HUDEP-2 (cell line): ENCODE measurements around the gene MRM3.
A peak's percentile ranks its signal among the peaks of the same experiment; 100 is the strongest.
"Not testable (repeated sequence)": the region's sequence is repeated elsewhere in the genome, so short reads cannot be mapped to it uniquely, and the experiment has no call there.

ENCODE experiments used
- DNase-seq, 76 experiments: peaks; one replicate each; lab custom pipeline; 2025; ENCODE audit not compliant: unreplicated experiment in 76 of 76; lab: John Stamatoyannopoulos, UW

Gene MRM3

GRCh38 chr17:781805-782731 is at the start of gene MRM3, which contains the start of gene GLOD4:
TSS of gene MRM3 (plus strand) at chr17:782353. CDS start at chr17:782379, 26 bp downstream.
TSS of gene GLOD4 (minus strand) at chr17:782280. CDS start at chr17:782255, 25 bp downstream.
- peak in 74 of 76 experiments; percentile 3 to 90 (median 72) for DNase-seq

DNA sequence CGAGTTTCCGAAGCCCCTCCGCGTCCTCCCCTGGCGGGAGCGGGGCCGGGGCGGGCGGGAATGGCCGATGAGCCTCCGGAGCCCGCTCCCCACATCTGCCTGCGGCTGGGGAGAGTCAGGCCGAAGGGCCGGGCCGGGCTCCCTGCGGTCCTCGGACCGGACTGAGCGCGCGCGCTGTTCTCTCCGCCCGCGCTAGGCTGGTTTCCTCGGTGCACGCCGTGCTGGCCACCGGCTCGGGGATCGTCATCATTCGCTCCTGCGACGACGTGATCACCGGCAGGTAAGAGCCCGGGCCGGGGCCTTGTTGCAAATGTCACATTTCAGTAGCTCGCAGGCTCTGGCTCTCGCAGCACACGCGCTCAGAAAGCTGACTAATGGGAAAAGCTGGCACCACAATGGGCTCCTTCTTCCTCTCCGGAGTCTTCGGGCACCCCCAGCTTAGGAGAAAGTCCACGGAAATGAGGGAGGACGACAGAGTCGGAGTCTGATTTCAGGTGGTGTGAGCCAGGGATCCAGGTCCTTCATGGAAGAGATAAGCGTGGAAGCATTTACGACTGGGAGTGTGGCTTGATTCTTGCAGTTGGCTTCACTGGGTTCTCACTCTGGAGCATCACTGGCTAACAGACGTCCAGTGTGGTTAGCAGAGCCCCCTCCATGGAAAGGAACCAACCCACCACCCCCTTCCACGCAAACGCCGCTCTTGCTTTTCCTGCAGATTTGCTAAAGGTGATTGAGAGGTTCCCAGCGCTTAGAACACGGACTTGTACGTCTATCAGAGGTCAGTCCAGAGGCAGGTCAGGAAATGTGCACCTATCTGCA is 49.0 kb upstream of the MRM3 start:
- DNase-seq: peak in 7 of 76 experiments; percentile 10 to 33 (median 14)

DNA sequence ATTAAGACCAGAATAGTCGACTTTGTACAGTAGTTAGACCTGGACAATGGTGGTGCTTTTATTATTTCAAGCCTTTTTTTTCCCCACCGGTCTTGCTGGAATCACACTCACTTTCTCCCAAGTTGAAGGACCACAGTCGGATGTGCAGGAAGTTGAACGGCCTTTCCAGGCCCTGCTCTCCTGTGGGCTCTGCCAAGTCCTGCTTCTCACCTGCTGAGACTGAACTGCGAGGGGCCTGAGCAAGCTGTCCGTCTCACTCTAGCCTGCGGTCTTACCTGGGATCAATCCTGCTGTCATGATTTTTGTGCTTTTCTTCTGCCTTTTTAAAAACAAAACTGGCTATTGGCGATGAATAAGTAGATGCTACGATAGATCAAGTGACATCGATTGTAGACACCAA is 48.4 kb upstream of the MRM3 start:
- no peak for DNase-seq

DNA sequence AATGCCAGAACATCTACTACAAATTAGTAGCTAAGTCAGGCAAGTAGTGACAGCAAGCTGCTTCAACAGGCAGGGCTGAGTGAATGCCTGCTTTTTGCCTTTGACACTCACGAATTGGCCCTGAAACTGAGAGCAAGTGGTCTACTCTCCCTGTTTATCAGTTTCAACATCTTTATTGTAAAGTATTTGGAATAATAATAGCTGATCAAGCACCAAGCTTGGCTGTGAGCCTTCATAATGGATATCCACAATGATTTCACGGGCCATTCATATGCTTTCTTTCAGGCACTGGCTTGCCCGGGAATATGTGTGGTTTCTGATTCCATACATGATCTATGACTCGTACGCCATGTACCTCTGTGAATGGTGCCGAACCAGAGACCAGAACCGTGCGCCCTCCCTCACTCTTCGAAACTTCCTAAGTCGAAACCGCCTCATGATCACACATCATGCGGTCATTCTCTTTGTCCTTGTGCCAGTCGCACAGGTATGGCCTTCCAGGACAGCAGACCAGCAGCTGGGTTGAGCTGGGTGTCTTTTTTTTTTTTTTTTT is 44.5 kb upstream of the MRM3 start:
- DNase-seq: no peak

DNA sequence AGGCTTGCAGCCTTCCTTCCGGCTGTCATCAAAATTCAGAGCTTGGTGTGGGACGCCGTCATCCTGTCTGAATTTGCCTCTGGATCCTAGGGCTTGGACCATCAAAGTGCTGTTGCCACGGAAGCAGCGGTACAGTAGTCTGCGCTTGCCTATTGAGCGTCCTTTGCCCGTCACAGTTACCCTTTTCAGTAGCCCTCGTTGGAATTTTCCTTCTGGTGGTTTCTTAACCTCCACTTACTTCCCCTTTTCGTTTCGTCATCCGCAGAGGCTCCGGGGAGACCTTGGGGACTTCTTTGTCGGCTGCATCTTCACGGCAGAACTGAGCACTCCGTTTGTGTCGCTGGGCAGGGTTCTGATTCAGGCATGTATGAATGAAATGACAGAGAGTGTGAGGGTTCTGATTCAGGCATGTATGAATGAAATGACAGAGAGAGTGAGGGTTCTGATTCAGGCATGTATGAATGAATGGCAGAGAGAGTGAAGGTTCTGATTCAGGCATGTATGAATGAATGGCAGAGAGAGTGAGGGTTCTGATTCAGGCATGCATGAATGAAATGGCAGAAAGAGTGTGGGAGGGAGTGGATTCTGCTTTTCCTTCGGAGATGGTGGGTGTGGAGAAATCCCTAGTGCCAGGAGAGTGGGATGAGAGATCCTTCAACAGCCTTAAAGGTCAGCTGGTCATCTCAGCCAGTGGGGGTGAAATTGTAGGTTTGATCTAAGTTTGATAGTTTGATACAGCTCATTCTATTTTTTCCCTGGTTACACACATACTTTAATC is 41.7 kb upstream of the MRM3 start:
- no peak for DNase-seq

DNA sequence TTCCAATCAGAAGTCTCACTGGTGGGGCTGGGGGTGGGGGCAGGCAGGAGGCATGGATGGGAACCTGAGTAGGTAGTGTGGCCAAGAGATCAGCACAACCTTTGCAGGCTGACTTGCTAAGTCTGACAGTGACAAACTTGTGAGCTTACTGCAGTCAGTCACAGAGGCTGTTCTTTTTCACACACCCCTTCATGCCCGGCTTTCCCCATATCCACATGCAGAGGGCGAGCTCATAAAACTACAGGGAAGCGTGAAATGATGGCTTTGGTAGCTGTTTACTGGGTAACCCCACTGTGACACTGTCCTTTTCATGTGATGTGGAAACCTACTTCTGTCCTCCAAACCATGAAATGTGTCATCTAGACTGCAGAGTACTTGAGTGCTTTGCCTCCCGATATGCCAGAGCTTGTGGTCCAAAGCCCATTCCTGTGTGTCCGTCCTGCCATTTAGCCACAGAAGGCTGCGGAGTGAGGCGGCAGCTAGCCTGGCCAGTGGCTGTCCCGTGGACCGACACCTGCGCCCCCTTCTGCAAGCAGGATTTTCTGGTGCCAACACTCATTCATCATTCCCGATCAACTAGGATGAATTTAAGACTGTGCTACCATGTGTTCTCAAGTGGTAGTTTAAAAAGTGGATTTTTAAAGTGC is 39.9 kb upstream of the MRM3 start:
- no peak for DNase-seq

DNA sequence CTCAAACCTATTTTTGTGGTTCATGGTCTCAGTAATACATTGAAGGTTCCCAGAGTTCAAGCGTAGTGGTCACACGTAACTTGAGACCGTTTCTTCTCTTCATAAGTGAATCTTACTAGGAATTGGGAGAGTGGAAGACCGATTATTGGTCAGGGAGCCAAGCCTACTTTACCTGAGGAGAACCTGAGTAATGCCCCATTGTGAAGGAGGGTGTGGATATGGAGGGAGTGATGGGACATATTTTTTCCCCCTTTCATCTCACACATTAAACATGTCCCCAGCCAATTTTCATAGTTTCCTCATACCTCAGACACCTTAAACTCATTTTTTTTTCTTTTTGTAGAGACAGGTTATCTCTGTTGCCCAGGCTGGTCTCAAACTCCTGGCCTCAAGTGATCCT is 39.0 kb upstream of the MRM3 start:
- no peak for DNase-seq

DNA sequence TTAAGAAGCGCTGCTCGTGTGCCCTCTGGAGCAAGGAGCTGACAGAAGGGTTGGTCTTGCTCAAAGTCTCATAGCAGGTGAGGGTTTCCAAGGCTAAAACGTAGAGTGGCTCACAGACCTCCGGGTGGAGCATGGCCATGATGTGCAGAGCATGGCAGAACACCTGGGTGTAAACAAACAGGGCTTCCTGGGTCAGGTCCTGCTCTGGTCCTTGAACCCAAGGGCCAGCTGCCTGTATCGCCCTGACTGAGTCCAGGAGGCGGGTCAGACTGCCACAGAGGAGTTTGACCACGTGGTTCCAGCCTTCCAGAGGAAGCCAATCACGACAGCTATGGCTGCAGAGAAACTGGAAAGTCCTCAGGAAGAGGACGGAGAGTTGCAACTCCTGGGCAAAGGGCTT is 37.2 kb upstream of the MRM3 start:
- DNase-seq: no peak

DNA sequence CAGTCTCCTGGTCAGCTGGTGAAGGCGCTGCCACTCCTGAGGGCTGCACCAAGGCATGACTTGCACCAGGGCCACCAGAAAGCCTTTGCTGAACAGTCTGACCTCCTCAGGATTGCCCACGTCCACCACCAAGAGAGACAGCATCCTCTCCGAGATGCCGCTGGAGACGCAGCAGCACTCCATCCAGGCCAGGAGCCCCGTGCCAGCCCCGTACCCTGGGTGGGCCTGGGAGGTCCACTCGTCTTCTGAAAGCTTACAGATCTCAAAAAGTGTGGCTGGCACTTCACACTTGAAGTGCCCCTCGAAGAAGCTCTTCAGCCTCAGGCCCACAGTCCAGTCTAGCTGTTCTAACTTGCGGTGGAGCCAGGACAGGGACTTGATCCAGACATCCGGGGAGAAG is 36.7 kb upstream of the MRM3 start:
- no peak for DNase-seq

GRCh38 chr17:746181-746580 is 36.0 kb upstream of the MRM3 start:
- no peak for DNase-seq

- DNase-seq: no peak
These were observed 35.1 kb upstream of the MRM3 start for GRCh38 chr17:746783-747629.

GRCh38 chr17:748604-749003 is 33.5 kb upstream of the MRM3 start:
- DNase-seq: not testable (repeated sequence)

DNA sequence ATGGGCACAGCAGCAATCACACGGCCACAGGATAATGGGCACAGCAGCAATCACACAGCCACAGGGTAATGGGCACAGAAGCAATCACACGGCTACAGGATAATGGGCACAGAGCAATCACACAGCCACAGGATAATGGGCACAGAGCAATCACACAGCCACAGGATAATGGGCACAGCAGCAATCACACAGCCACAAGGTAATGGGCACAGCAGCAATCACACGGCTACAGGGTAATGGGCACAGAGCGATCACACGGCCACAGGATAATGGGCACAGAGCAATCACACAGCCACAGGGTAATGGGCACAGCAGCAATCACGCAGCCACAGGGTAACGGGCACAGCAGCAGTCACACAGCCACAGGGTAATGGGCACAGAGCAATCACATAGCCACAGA is 32.8 kb upstream of the MRM3 start:
- DNase-seq: not testable (repeated sequence)

DNA sequence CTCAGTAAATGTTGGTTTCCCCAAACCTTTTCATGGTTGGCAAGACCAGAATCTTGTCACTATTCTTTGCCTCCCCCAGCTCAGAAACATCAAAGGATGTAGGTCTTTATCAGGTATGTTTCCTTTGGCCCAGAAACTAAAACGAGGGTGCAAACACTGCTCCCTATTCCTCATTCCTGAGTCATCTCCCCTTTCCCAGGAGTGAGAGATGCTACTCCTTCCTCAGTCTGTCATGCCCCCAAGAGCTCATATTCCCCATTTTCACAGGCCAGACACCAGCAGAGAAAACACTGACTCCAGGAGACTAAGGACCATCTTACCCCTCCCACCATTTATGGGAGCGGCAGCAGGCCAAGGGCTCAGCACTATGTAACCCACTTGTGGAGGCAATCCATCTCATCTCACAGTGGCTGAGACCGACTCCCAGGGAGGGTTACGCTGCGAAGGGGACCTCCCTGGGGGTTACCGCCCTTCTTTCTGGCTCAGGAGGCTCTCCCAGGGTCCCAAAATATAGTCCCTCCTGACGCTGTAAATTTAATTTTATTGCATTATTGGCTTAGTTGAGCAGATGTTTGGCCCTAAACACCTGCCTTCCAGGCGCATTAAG is 31.6 kb upstream of the MRM3 start:
- no peak for DNase-seq

- DNase-seq: peak in 21 of 76 experiments; percentile 3 to 52 (median 27)
These were observed 30.7 kb upstream of the MRM3 start for GRCh38 chr17:751269-752001.

- peak in 74 of 76 experiments; percentile 40 to 95 (median 86) for DNase-seq
These were observed 30.0 kb upstream of the MRM3 start, which contains the start of gene GEMIN4 for GRCh38 chr17:752002-752619. TSS of gene GEMIN4 (minus strand) at chr17:752264. CDS start at chr17:752142, 122 bp downstream.

DNA sequence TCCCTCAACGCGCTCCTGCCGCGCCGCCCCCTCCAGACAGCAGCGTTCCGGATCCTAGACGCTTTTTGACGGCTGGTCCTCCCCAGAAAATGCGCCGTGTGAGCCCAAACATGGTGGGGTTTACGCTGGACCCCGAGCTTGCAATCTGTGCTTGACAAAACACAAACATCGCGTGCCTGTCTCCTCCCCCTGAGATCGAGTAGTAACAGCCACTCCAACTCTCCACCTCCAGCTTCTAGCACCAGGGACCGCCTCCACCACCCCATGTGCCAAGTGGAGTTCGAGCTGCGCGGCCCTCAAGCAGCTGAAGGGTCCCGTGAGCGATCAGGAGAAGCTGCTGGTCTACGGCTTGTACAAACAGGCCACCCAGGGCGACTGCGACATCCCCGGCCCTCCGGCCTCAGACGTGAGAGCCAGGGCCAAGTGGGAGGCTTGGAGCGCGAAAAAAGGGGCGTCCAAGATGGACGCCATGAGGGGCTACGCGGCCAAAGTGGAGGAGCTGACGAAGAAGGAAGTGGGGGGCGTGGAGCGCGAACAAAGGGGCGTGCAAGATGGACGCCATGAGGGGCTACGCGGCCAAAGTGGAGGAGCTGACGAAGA is 29.4 kb upstream of the MRM3 start:
- DNase-seq: peak in 41 of 76 experiments; percentile 4 to 57 (median 29)
